ENCODE measurements around the gene PRKCG.
"Not testable (repeated sequence)": the region's sequence is repeated elsewhere in the genome, so short reads cannot be mapped to it uniquely, and the experiment has no call there.

The PRKCG gene

GRCh38 chr19:53945998-53946397 is 64.0 kb downstream of the PRKCG start:
- DNase-seq: no peak

- DNase-seq: no peak
Measured at GRCh38 chr19:53947624-53948023, 65.6 kb downstream of the PRKCG start.

- DNase-seq: not testable (repeated sequence)
Measured at GRCh38 chr19:53948611-53949010, 66.6 kb downstream of the PRKCG start.

GRCh38 chr19:53951436-53951835 is 69.4 kb downstream of the PRKCG start:
- no peak for DNase-seq

- no peak for DNase-seq
Measured at GRCh38 chr19:53951947-53952346, 70.0 kb downstream of the PRKCG start.

- DNase-seq: no peak
Measured at GRCh38 chr19:53953383-53953782, 71.4 kb downstream of the PRKCG start.
